Endothelial cell of umbilical vein (primary cell): ENCODE data around the gene AIG1.

Experiments
- EZH2 ChIP-seq: IDR thresholded peaks from 2 replicates; pipeline ENCODE4 v1.6.1; 2012; ENCODE audit warnings: borderline replicate concordance, low read depth, mild to moderate bottlenecking, moderate library complexity, low read length, inconsistent platforms; ENCODE audit not compliant: severe bottlenecking
- GATA2 ChIP-seq: IDR thresholded peaks from 2 replicates; pipeline ENCODE4 v1.7.0; 2011; ENCODE audit warnings: low read depth, mild to moderate bottlenecking, moderate library complexity, mixed read lengths, low read length; ENCODE audit not compliant: insufficient read length, insufficient read depth
- MYC ChIP-seq: IDR thresholded peaks from one replicate; pipeline ENCODE4 v1.6.1; 2011; ENCODE audit warnings: mild to moderate bottlenecking, low read depth, low read length
- POLR2A ChIP-seq: IDR thresholded peaks from 2 replicates; pipeline ENCODE4 v1.6.1; 2012; ENCODE audit warnings: low read depth, mild to moderate bottlenecking, control low read depth, low read length
- POLR2AphosphoS5 ChIP-seq: IDR thresholded peaks from 2 replicates; pipeline ENCODE4 v1.6.1; 2012; ENCODE audit warnings: low read depth, mild to moderate bottlenecking, control low read depth, low read length, moderate library complexity; ENCODE audit not compliant: insufficient read depth
- TF ChIP-seq, protein P1 (sequence below), 2 donors: IDR thresholded peaks; 1 replicate in 1 of 2; 2 replicates in 1 of 2; pipeline ENCODE4 v1.5.1; 2011; ENCODE audit warnings: low read length in 2 of 2, mild to moderate bottlenecking in 2 of 2, moderate library complexity in 2 of 2, control low read depth in 1 of 2, inconsistent platforms in 1 of 2, low read depth in 1 of 2; ENCODE audit not compliant: insufficient read depth in 1 of 2; ENCODE audit errors: extremely low read depth in 1 of 2
- TF ChIP-seq, protein P2 (sequence below): IDR thresholded peaks from 2 replicates; pipeline ENCODE4 v1.6.1; 2011; ENCODE audit not compliant: insufficient read depth, insufficient read length

DNA sequence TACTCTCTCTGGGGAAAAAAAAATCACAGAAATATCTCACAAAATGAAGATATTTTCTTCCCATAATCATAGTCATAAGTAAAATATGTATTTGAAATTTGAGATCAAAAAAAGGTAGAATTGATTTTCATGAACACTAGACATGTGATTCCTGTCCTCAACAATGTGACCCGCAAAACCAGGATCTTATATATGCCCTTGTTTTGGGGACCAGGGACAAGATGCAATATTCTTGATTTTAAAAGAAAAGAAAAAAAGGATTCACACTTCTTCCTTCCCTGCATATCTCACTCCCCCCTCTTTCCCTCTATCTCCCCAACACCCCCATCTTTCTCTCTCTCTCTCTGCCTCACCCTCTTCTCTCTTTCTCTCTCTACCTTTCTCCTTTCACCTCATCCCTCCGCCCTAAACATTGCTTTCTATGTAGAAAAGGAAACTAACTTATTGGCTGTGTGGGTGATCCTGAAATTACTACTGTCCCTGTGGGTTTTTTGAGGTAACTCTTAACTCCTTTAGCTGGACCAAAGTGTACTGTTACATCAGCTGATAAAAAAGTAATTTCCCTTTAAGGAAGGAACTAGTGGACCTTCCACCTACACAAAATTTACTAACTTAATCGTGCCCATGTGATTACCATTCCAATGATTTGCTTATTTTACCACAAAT, 85.6 kb downstream of the AIG1 start:
- TF ChIP-seq, protein P1, sequence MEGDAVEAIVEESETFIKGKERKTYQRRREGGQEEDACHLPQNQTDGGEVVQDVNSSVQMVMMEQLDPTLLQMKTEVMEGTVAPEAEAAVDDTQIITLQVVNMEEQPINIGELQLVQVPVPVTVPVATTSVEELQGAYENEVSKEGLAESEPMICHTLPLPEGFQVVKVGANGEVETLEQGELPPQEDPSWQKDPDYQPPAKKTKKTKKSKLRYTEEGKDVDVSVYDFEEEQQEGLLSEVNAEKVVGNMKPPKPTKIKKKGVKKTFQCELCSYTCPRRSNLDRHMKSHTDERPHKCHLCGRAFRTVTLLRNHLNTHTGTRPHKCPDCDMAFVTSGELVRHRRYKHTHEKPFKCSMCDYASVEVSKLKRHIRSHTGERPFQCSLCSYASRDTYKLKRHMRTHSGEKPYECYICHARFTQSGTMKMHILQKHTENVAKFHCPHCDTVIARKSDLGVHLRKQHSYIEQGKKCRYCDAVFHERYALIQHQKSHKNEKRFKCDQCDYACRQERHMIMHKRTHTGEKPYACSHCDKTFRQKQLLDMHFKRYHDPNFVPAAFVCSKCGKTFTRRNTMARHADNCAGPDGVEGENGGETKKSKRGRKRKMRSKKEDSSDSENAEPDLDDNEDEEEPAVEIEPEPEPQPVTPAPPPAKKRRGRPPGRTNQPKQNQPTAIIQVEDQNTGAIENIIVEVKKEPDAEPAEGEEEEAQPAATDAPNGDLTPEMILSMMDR (IDR thresholded peaks at IDR 0.05; ENCODE audit: extremely low read depth in 1 of 2, insufficient read depth in 1 of 2, low read depth in 1 of 2, low read length in 2 of 2) = no peak
- TF ChIP-seq, protein P2, sequence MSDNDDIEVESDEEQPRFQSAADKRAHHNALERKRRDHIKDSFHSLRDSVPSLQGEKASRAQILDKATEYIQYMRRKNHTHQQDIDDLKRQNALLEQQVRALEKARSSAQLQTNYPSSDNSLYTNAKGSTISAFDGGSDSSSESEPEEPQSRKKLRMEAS = no peak
- no peak for TF ChIP-seq EZH2
- no peak for TF ChIP-seq POLR2AphosphoS5
- no peak for TF ChIP-seq POLR2A
- no peak for TF ChIP-seq GATA2
- TF ChIP-seq MYC = no peak
